Left forelimb (tissue), 1 donor: ENCODE measurements around the gene SRBD1.
A peak's percentile ranks its signal among the peaks of the same experiment; 100 is the strongest.

Experiments
- DNase-seq: peaks from one replicate; pipeline ENCODE4 v3.0.0-alpha.2; 2018; ENCODE audit warnings: low spot score

SRBD1 gene

GRCh38 chr2:45368792-45369191, 242.3 kb downstream of the SRBD1 start:
- no peak for DNase-seq

GRCh38 chr2:45361666-45362065, 249.4 kb downstream of the SRBD1 start:
- no peak for DNase-seq

GRCh38 chr2:45354776-45355175, 256.3 kb downstream of the SRBD1 start:
- DNase-seq, result no peak

GRCh38 chr2:45353879-45354278, 257.2 kb downstream of the SRBD1 start:
- DNase-seq, result no peak

GRCh38 chr2:45352506-45352905, 258.6 kb downstream of the SRBD1 start:
- no peak for DNase-seq

GRCh38 chr2:45345331-45346234, 265.5 kb downstream of the SRBD1 start:
- no peak for DNase-seq

GRCh38 chr2:45344502-45344901, 266.6 kb downstream of the SRBD1 start:
- no peak for DNase-seq

GRCh38 chr2:45344071-45344470, 267.0 kb downstream of the SRBD1 start:
- no peak for DNase-seq

GRCh38 chr2:45343251-45344017, 267.6 kb downstream of the SRBD1 start:
- no peak for DNase-seq

GRCh38 chr2:45340318-45340717, 270.7 kb downstream of the SRBD1 start:
- no peak for DNase-seq

- peak; percentile 33 for DNase-seq
Measured at GRCh38 chr2:45339253-45339652, 271.8 kb downstream of the SRBD1 start.
